Naive thymus-derived CD4-positive, alpha-beta T cell (primary cell): ENCODE measurements around the gene PPP1R37. TPM values are rescaled to one million over a fixed set of nuclear protein-coding genes. Genes with fewer than 3 reads are reported as not detected.

ENCODE experiments used
- ATAC-seq: fragments of 150-1000 bp; cut with Tn5 transposase; 2 replicates; pipeline ENCODE4 v1.10.0; 2021; ENCODE audit warnings: mild to moderate bottlenecking, moderate library complexity
- CTCF ChIA-PET: fragments of 350-600 bp; sonication (Branson Sonifier 250); formaldehyde crosslinking; loops from one replicate; lab custom pipeline; 2021; ENCODE audit warnings: antibody characterized with exemption; lab: Charles Lee
- POLR2A ChIA-PET: fragments of 350-600 bp; sonication (Branson Sonifier 250); formaldehyde crosslinking; loops from one replicate; lab custom pipeline; 2021; ENCODE audit warnings: antibody characterized with exemption, inconsistent platforms; lab: Charles Lee
- DNase-seq, 9 donors: peaks; one replicate each; pipeline versions ENCODE4 v3.0.0 to v3.0.0-alpha.2; 2020 to 2022; ENCODE audit warnings: mixed read lengths in 1 of 9
- H3K27ac ChIP-seq: one replicate; pipeline ENCODE4 v1.7.0; 2013; ENCODE audit warnings: mild to moderate bottlenecking, low read depth, low read length, moderate library complexity
- H3K27me3 ChIP-seq, 2 donors: one replicate each; pipeline ENCODE4 v1.7.0; 2013; ENCODE audit warnings: low read length in 2 of 2, mild to moderate bottlenecking in 2 of 2, moderate library complexity in 2 of 2; ENCODE audit not compliant: control insufficient read depth in 2 of 2, insufficient read depth in 2 of 2
- H3K36me3 ChIP-seq, 3 experiments: 1 replicate in 2 of 3; 2 replicates in 1 of 3; pipeline ENCODE4 v1.7.0; 2013; ENCODE audit warnings: low read length in 3 of 3, mild to moderate bottlenecking in 3 of 3, moderate library complexity in 1 of 3; ENCODE audit not compliant: insufficient read depth in 3 of 3, control insufficient read depth in 2 of 3
- H3K4me1 ChIP-seq, 2 donors: one replicate each; pipeline ENCODE4 v1.7.0; 2013; ENCODE audit warnings: low read length in 2 of 2, mild to moderate bottlenecking in 2 of 2, moderate library complexity in 1 of 2; ENCODE audit not compliant: control insufficient read depth in 2 of 2, insufficient read depth in 2 of 2
- H3K4me3 ChIP-seq: 2 replicates; pipeline ENCODE4 v1.7.0; 2013; ENCODE audit warnings: mild to moderate bottlenecking, low read length
- H3K9me3 ChIP-seq, 3 experiments: 1 replicate in 2 of 3; 2 replicates in 1 of 3; pipeline ENCODE4 v1.7.0; 2013; ENCODE audit warnings: low read length in 3 of 3; ENCODE audit not compliant: control insufficient read depth in 2 of 3
- H3K27ac Mint-ChIP-seq, 9 donors: one replicate each; pipeline ENCODE4 v1.8.0; 2020 to 2022; ENCODE audit warnings: mixed read lengths in 9 of 9, mild to moderate bottlenecking in 8 of 9, moderate library complexity in 5 of 9, inconsistent platforms in 2 of 9
- H3K27me3 Mint-ChIP-seq, 5 donors: one replicate each; pipeline ENCODE4 v1.8.0; 2021 to 2022; ENCODE audit warnings: mixed read lengths in 5 of 5, mild to moderate bottlenecking in 1 of 5
- H3K36me3 Mint-ChIP-seq, 5 donors: one replicate each; pipeline ENCODE4 v1.8.0; 2020 to 2022; ENCODE audit warnings: mixed read lengths in 5 of 5, mild to moderate bottlenecking in 3 of 5, inconsistent platforms in 1 of 5
- H3K4me1 Mint-ChIP-seq, 7 donors: one replicate each; pipeline ENCODE4 v1.8.0; 2020 to 2022; ENCODE audit warnings: mixed read lengths in 7 of 7, mild to moderate bottlenecking in 3 of 7, inconsistent platforms in 1 of 7
- H3K4me3 Mint-ChIP-seq, 10 donors: one replicate each; pipeline ENCODE4 v1.8.0; 2020 to 2022; ENCODE audit warnings: mild to moderate bottlenecking in 10 of 10, mixed read lengths in 10 of 10, moderate library complexity in 6 of 10, inconsistent platforms in 2 of 10
- H3K9me3 Mint-ChIP-seq, 11 donors: one replicate each; pipeline ENCODE4 v1.8.0; 2020 to 2022; ENCODE audit warnings: mixed read lengths in 11 of 11, mild to moderate bottlenecking in 4 of 11, inconsistent platforms in 1 of 11, moderate library complexity in 1 of 11
- intact Hi-C, 2 donors: fragments of 100-400 bp; cut with micrococcal nuclease; formaldehyde crosslinking; loops; one replicate each; pipeline ENCODE4 v1.15.1; 2023
- polyA plus RNA-seq, 2 donors: library from polyadenylated mRNA; unstranded; fragments of 300-500 nt; fragmentation: Illumina TruSeq; gene quantifications; one replicate each; pipeline ENCODE4 v1.2.3, GENCODE V29; 2021
- total RNA-seq, 6 experiments: library from RNA in 5 of 6; stranded (reverse) in 5 of 6; gene quantifications; 1 replicate in 5 of 6; 2 replicates in 1 of 6; pipeline ENCODE4 v1.2.3 and lab custom pipeline; 2021 to 2026

Gene PPP1R37
- total and polyA plus RNA-seq, 7 experiments from 2014 or later, result 1.4 to 28.3 (median 20.6) TPM

DNA sequence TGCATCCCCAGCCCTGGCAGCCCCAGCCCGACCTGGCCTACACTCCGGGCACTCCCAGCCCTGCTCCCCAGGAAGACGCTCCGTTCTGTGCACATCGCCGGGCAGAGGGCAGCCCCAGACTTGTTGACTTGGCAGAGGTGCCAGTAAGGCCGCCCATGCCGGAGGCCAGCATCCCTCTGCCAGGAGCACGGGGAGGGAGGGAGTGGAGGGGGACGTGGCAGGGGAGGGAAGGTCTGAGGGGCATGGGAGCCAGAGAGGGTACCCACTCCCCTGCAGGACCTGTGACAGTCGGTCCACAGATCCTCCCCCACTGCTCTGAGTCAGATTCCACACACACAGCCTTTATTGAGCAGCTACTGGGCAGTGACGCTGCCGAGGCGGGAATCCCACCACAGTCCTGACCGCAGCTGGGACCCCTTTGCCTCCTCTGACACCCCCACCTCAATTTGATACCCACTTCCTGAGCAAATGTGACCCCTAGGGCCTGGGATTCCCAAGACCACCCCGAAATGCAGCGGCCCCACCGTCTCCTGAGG is 69.7 kb downstream of the PPP1R37 start:
- H3K27ac Mint-ChIP-seq, result no peak overlapping the region

DNA sequence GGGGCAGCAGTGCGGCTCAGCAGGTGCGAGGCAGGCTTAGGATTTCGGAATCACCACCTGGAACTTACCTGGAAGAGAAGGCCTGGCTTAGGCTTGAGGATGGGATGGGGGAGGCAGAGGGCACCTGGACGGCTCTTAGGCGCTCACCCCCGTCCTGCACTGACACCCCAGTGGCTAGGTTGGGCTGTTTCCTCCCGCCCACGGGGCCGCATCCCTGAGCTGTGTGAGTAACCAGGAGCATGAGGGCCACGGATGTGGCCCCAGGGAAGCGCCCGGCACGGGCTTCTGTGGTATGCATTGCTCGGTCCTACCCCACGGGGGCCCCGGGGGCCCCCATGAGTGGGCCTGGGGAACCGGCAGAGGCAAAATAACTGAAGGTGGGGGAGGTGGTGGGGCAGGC is 70.2 kb downstream of the PPP1R37 start:
- peaks cover 0 to 4% (median 0%) of the 10 kb centered on the region in 5 donors for H3K27me3 Mint-ChIP-seq
- no peak overlapping the region for H3K4me3 ChIP-seq
- no peaks in the 10 kb centered on the region for H3K36me3 Mint-ChIP-seq
- intact Hi-C loops, result no loop called here
- H3K9me3 ChIP-seq, result no peaks in the 10 kb centered on the region
- H3K27ac Mint-ChIP-seq, result peak overlapping the region in 1 of 9 donors; percentile 25
- DNase-seq, result no peak
- POLR2A ChIA-PET, result interaction anchor here (3.2 kb wide), 1 partner anchor 16 kb away, joined by 12 read pairs; the partner anchor contains the start of genes BLOC1S3 and TRAPPC6A
- ATAC-seq, result no peak
- no peak overlapping the region for H3K27ac ChIP-seq
- peaks cover 9 to 16% of the 10 kb centered on the region in 2 donors for H3K4me1 ChIP-seq
- no peaks in the 10 kb centered on the region for H3K9me3 Mint-ChIP-seq
- no peaks in the 10 kb centered on the region for H3K36me3 ChIP-seq
- H3K27me3 ChIP-seq, result no peaks in the 10 kb centered on the region
- CTCF ChIA-PET, result no interaction called here
- H3K4me3 Mint-ChIP-seq, result no peak overlapping the region
- H3K4me1 Mint-ChIP-seq, result peaks cover 8 to 25% (median 21%) of the 10 kb centered on the region in 7 donors

More for the DNA sequence above, 69.7 kb downstream of the PPP1R37 start:
- Histone ChIP-seq H3K36me3 (no peaks in the 10 kb centered on the region), H3K27me3 (no peaks in the 10 kb centered on the region), H3K9me3 (no peaks in the 10 kb centered on the region), H3K4me3 (no peak overlapping the region), H3K4me1 (peaks cover 9 to 16% of the 10 kb centered on the region in 2 donors), H3K27ac (no peak overlapping the region)
- Mint-ChIP-seq H3K36me3 (no peaks in the 10 kb centered on the region), H3K27me3 (peaks cover 0 to 8% (median 0%) of the 10 kb centered on the region in 5 donors), H3K4me1 (peaks cover 11 to 27% (median 21%) of the 10 kb centered on the region in 7 donors), H3K9me3 (no peaks in the 10 kb centered on the region), H3K4me3 (no peak overlapping the region)
- no peak for DNase-seq
- CTCF ChIA-PET, result interaction anchor here (0.5 kb wide), 1 partner anchor 114 kb away, joined by 4 read pairs; no protein-coding TSS in a partner anchor
- intact Hi-C loops, result no loop called here
- POLR2A ChIA-PET, result interaction anchor here (3.2 kb wide), 1 partner anchor 16 kb away, joined by 12 read pairs; the partner anchor contains the start of genes BLOC1S3 and TRAPPC6A
- ATAC-seq, result no peak

DNA sequence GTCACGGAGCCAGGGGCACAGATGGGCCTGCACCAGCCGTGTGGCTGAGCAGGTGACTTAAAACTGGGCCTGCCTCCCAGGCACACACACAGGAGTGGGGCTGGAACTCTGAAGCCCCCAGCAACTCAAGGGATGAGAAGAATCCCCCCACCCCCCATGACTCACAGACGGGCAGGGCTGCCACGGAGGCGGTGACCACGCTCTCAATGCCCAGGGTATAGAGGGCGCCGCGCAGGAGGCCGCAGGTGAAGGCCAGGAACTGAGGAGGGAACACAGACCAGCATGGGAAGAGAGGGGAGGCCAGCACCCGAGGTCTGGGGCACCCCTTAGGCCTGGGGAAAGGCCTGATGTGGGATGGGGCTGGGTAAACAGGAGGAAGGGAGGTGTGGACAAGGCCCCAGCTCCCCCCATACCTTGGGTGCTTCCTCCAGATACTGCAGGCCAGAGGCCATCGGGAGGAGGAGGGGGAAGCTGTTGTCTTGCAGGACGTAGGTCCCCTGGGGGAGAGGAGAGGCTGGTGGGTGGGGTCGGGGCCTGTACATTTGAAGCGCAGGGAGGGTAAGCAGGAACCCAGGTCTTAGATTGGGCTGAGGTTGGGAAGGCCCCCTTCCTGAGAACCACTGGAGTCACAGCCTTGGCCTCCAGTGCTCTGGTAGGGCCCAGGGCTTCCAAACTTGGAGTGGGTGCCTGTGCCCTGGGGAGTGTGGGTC is 70.9 kb downstream of the PPP1R37 start:
- H3K36me3 Mint-ChIP-seq, result no peaks in the 10 kb centered on the region
- H3K27me3 Mint-ChIP-seq, result no peaks in the 10 kb centered on the region
- Histone ChIP-seq H3K4me3 (no peak overlapping the region), H3K4me1 (peaks cover 9 to 16% of the 10 kb centered on the region in 2 donors), H3K27me3 (no peaks in the 10 kb centered on the region), H3K36me3 (peaks cover 0 to 6% (median 0%) of the 10 kb centered on the region in 3 experiments), H3K9me3 (no peaks in the 10 kb centered on the region), H3K27ac (peak overlapping the region; percentile 54)
- H3K27ac Mint-ChIP-seq, result peak overlapping the region; percentile 8 to 81 (median 47)
- peak overlapping the region in 4 of 10 donors; percentile 15 to 55 (median 38) for H3K4me3 Mint-ChIP-seq
- DNase-seq (no peak), ATAC-seq (no peak)
- intact Hi-C loops, result no loop called here
- no peaks in the 10 kb centered on the region for H3K9me3 Mint-ChIP-seq
- H3K4me1 Mint-ChIP-seq, result peaks cover 6 to 26% (median 23%) of the 10 kb centered on the region in 7 donors
- ChIA-PET POLR2A (interaction anchor here (1.3 to 3.2 kb wide), 2 partner anchors 11 to 15 kb away, joined by 7 to 12 read pairs; partner anchors contain the start of genes BLOC1S3 and TRAPPC6A), CTCF (no interaction called here)

DNA sequence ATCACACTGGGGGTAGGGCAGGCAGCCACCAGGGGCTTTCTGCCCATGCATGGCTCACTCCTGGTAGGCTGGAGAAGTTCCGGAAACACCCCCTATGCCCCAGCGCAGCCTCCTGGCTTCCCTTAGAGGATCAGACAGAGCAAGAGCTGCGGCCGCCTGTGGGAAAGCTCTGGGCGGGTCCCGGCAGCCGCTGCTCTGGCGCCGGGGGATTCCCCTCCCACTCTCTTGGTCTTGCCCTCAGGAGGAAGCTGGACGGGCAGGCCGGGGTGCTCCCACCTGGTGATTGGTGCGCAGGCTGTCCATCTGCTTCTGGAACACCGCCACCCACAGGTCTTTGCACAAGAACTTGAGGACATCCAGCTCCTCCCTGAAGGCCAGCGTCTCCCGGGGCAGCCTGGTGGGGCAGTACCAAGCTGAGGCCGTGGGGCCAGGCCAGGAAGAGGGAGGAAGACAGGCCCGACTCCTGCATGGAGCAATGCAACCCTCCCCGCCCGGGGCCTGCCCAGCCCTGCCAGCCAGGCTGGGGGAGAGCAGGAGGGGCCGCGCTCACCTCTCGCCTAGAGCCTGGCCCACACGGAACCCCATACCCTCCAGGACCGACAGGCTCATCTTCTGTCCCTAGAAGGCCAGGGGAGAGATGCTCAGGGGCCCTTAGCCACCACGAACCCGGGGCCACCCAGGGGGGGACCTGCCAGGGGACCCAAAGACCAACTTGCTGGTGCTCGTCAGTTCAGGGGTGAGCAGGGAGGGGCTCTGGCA is 71.8 kb downstream of the PPP1R37 start:
- ChIA-PET CTCF (no interaction called here), POLR2A (interaction anchor here (0.8 to 3.2 kb wide), 4 partner anchors 11 to 245 kb away, joined by 3 to 12 read pairs (median 5); partner anchors contain the start of genes BLOC1S3 and TRAPPC6A)
- peak in 7 of 9 donors; percentile 12 to 75 (median 34) for DNase-seq
- Mint-ChIP-seq H3K9me3 (no peaks in the 10 kb centered on the region), H3K4me3 (peak overlapping the region in 3 of 10 donors; percentile 15 to 33 (median 28)), H3K27ac (peak overlapping the region in 3 of 9 donors; percentile 8 to 76 (median 17)), H3K36me3 (no peaks in the 10 kb centered on the region), H3K4me1 (peaks cover 6 to 34% (median 23%) of the 10 kb centered on the region in 7 donors), H3K27me3 (no peaks in the 10 kb centered on the region)
- Histone ChIP-seq H3K9me3 (no peaks in the 10 kb centered on the region), H3K27me3 (no peaks in the 10 kb centered on the region), H3K4me3 (no peak overlapping the region), H3K36me3 (peaks cover 0 to 6% (median 0%) of the 10 kb centered on the region in 3 experiments), H3K27ac (peak overlapping the region; percentile 54), H3K4me1 (peaks cover 9 to 18% of the 10 kb centered on the region in 2 donors)
- intact Hi-C loops, result no loop called here
- ATAC-seq, result peak; percentile 85

DNA sequence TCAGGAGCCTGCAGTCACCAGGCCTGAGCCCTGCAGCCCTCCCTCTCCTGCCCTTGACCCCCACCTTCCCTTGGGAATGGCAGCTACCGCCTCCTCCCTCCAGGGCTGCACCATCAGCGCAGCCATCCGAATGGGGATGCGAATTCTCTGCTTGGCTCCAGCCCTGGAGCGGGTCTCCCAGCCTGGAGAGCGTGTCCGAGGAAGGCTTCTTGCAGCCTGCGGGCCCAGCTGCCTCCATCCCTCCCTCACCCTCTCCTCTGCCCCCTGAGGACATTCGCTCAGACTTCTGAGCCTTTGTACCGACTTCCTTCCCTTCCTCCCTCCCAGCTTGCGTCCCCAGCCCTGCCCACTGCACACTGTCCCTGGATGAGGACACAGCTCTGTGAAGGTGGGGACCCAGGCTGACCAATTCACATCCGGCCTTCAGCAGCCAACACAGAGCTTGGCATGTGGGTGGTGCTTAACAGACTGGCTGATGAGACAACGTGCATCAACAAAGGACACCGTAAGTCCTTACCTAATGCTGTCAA is 73.8 kb downstream of the PPP1R37 start:
- DNase-seq (peak in 1 of 9 donors; percentile 6), ATAC-seq (no peak)
- CTCF ChIA-PET, result interaction anchor here (1.0 kb wide), 1 partner anchor 262 kb away, joined by 3 read pairs; no protein-coding TSS in a partner anchor
- intact Hi-C loops, result no loop called here
- Histone ChIP-seq H3K9me3 (no peaks in the 10 kb centered on the region), H3K36me3 (peaks cover 0 to 6% (median 0%) of the 10 kb centered on the region in 3 experiments), H3K27me3 (no peaks in the 10 kb centered on the region), H3K4me1 (peaks cover 29 to 37% of the 10 kb centered on the region in 2 donors), H3K27ac (no peak overlapping the region), H3K4me3 (no peak overlapping the region)
- Mint-ChIP-seq H3K4me1 (peaks cover 18 to 50% (median 34%) of the 10 kb centered on the region in 7 donors), H3K36me3 (peaks cover 0 to 3% (median 0%) of the 10 kb centered on the region in 5 donors), H3K27ac (peak overlapping the region in 3 of 9 donors; percentile 19 to 76 (median 38)), H3K9me3 (no peaks in the 10 kb centered on the region), H3K27me3 (no peaks in the 10 kb centered on the region), H3K4me3 (no peak overlapping the region)
- POLR2A ChIA-PET, result interaction anchor here (3.6 kb wide), 1 partner anchor 12 kb away, joined by 16 read pairs; the partner anchor contains the start of genes BLOC1S3 and TRAPPC6A
